Measurements from ENCODE around the gene NCOA1. TPM values are rescaled to one million over a fixed set of nuclear protein-coding genes. Genes with fewer than 3 reads are reported as not detected.

Gene NCOA1
- total RNA-seq, 1 donor from 2014 or later, result 29.0 TPM

- Mint-ChIP-seq H3K9me3 (ENCODE audit: unreplicated experiment) (no peaks in the 10 kb centered on the region), H3K27ac (ENCODE audit: unreplicated experiment) (no peak overlapping the region), H3K36me3 (ENCODE audit: unreplicated experiment) (peaks cover 3% of the 10 kb centered on the region), H3K4me1 (ENCODE audit: unreplicated experiment) (peaks cover 3% of the 10 kb centered on the region), H3K4me3 (ENCODE audit: unreplicated experiment) (no peak overlapping the region), H3K27me3 (ENCODE audit: unreplicated experiment) (no peaks in the 10 kb centered on the region)
- DNase-seq (ENCODE audit: extremely low spot score, unreplicated experiment), result no peak
- no peak for TF ChIP-seq CTCF (IDR thresholded peaks at IDR 0.05)
Measured at GRCh38 chr2:24507549-24507948, 16.5 kb downstream of the NCOA1 start.

- TF ChIP-seq CTCF (IDR thresholded peaks at IDR 0.05), result no peak
- H3K27me3 Mint-ChIP-seq (ENCODE audit: unreplicated experiment), result no peaks in the 10 kb centered on the region
- H3K9me3 Mint-ChIP-seq (ENCODE audit: unreplicated experiment), result no peaks in the 10 kb centered on the region
- no peak overlapping the region for H3K4me3 Mint-ChIP-seq (ENCODE audit: unreplicated experiment)
- H3K36me3 Mint-ChIP-seq (ENCODE audit: unreplicated experiment), result peaks cover 3% of the 10 kb centered on the region
- peaks cover 4% of the 10 kb centered on the region for H3K4me1 Mint-ChIP-seq (ENCODE audit: unreplicated experiment)
- DNase-seq (ENCODE audit: extremely low spot score, unreplicated experiment), result no peak
- H3K27ac Mint-ChIP-seq (ENCODE audit: unreplicated experiment), result no peak overlapping the region
Measured at GRCh38 chr2:24508878-24509277, 17.8 kb downstream of the NCOA1 start.

DNA sequence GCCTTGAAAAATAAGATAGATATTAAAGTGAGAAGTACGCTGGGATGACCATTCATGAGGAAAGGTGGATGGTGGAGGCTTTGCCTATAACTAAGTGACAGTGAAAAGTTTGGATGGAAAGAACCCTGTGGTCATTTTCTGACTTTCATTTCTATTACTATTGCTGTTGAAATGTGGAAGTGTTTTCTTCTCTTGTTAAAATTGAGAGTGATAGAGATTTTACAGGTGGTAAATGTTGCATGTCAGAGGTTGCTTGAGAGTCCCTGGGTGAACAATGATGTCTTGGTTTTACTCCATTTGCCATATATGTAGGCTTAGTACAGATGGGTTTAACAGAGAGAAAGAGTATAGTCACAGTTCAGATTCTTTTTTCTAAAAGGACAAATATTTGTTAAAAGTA, 18.4 kb downstream of the NCOA1 start:
- Mint-ChIP-seq H3K4me1 (ENCODE audit: unreplicated experiment) (peaks cover 4% of the 10 kb centered on the region), H3K27ac (ENCODE audit: unreplicated experiment) (no peak overlapping the region), H3K27me3 (ENCODE audit: unreplicated experiment) (no peaks in the 10 kb centered on the region), H3K9me3 (ENCODE audit: unreplicated experiment) (no peaks in the 10 kb centered on the region), H3K36me3 (ENCODE audit: unreplicated experiment) (peaks cover 3% of the 10 kb centered on the region), H3K4me3 (ENCODE audit: unreplicated experiment) (no peak overlapping the region)
- no peak for TF ChIP-seq CTCF (IDR thresholded peaks at IDR 0.05)
- no peak for DNase-seq (ENCODE audit: extremely low spot score, unreplicated experiment)

DNA sequence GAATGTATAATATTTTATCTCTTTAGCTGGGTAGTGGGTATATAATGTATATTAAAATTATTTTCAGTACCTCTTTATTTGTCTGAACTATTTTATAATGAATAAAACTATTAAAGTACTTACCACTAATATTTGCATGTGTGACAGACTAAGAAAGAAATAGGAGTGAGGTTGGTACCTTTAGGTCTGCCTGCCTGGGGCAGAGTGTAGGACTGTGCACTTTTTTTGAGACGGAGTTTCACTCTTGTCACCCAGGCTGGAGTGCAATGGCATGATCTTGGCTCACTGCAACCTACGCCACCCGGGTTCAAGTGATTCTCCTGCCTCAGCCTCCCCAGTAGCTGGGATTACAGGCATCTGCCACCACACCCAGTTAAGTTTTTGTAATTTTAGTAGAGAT, 18.8 kb downstream of the NCOA1 start:
- H3K36me3 Mint-ChIP-seq (ENCODE audit: unreplicated experiment), result peaks cover 3% of the 10 kb centered on the region
- H3K27ac Mint-ChIP-seq (ENCODE audit: unreplicated experiment), result no peak overlapping the region

GRCh38 chr2:24510771-24511170, 19.7 kb downstream of the NCOA1 start:
- no peak for DNase-seq (ENCODE audit: extremely low spot score, unreplicated experiment)
- Mint-ChIP-seq H3K36me3 (ENCODE audit: unreplicated experiment) (no peaks in the 10 kb centered on the region), H3K4me3 (ENCODE audit: unreplicated experiment) (no peak overlapping the region), H3K27me3 (ENCODE audit: unreplicated experiment) (no peaks in the 10 kb centered on the region), H3K27ac (ENCODE audit: unreplicated experiment) (no peak overlapping the region), H3K4me1 (ENCODE audit: unreplicated experiment) (peaks cover 7% of the 10 kb centered on the region), H3K9me3 (ENCODE audit: unreplicated experiment) (no peaks in the 10 kb centered on the region)
- TF ChIP-seq CTCF (IDR thresholded peaks at IDR 0.05), result no peak

More for the DNA sequence above, 18.8 kb downstream of the NCOA1 start:
- H3K4me3 Mint-ChIP-seq (ENCODE audit: unreplicated experiment), result no peak overlapping the region
- H3K27me3 Mint-ChIP-seq (ENCODE audit: unreplicated experiment), result no peaks in the 10 kb centered on the region
- no peak for TF ChIP-seq CTCF (IDR thresholded peaks at IDR 0.05)
- DNase-seq (ENCODE audit: extremely low spot score, unreplicated experiment), result no peak
- no peaks in the 10 kb centered on the region for H3K9me3 Mint-ChIP-seq (ENCODE audit: unreplicated experiment)
- peaks cover 4% of the 10 kb centered on the region for H3K4me1 Mint-ChIP-seq (ENCODE audit: unreplicated experiment)

Data from osteocyte (in vitro differentiated cells).